Measurements from ENCODE around the gene ZDHHC19.
"Not testable (repeated sequence)": the region's sequence is repeated elsewhere in the genome, so short reads cannot be mapped to it uniquely, and the experiment has no call there.

ZDHHC19 gene

GRCh38 chr3:196166741-196167140, 44.5 kb downstream of the ZDHHC19 start (continued):
- TF ChIP-seq ZSCAN16 (tag by site-specific recombination; IDR thresholded peaks at IDR 0.05) (no peak), PRDM1 (tag by site-specific recombination; IDR thresholded peaks at IDR 0.05) (no peak)
- TF ChIP-seq, protein P1, sequence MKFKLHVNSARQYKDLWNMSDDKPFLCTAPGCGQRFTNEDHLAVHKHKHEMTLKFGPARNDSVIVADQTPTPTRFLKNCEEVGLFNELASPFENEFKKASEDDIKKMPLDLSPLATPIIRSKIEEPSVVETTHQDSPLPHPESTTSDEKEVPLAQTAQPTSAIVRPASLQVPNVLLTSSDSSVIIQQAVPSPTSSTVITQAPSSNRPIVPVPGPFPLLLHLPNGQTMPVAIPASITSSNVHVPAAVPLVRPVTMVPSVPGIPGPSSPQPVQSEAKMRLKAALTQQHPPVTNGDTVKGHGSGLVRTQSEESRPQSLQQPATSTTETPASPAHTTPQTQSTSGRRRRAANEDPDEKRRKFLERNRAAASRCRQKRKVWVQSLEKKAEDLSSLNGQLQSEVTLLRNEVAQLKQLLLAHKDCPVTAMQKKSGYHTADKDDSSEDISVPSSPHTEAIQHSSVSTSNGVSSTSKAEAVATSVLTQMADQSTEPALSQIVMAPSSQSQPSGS (tag by site-specific recombination; IDR thresholded peaks at IDR 0.05; ENCODE audit: low read depth): no peak

DNA sequence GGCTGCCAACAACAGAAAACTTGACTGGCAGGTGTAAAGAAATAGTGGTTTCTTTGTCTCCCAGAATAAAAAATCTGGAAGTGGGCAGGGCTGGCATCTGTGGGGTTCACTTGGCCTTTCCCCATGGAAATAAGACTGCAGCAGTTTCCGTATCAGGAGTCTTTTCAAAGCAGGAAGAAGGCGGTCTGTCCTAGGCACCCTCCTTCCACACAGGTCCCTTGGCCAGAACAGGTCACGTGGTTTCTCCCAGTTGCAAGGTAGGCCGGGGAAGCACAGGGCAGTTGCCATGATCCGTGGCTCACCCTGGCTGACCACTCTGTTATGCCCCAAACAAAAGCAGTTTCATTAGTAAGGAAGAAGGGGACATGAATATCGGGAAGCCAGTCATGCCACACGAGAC, 45.4 kb downstream of the ZDHHC19 start:
- TF ChIP-seq BCL6B (tag by site-specific recombination; IDR thresholded peaks at IDR 0.05) (no peak), ZBTB20 (tag by site-specific recombination; IDR thresholded peaks at IDR 0.05) (no peak), ZIC2 (tag by site-specific recombination; IDR thresholded peaks at IDR 0.05) (no peak), ZNF791 (tag by site-specific recombination; IDR thresholded peaks at IDR 0.05) (no peak), ZNF10 (tag by site-specific recombination; IDR thresholded peaks at IDR 0.05) (no peak), ZNF18 (tag by site-specific recombination; IDR thresholded peaks at IDR 0.05) (no peak), ZNF747 (tag by site-specific recombination; IDR thresholded peaks at IDR 0.05) (no peak), ZNF549 (tag by site-specific recombination; IDR thresholded peaks at IDR 0.05) (no peak)
- Histone ChIP-seq H3K36me3 (ENCODE audit: control insufficient read depth in 2 of 2, insufficient read depth in 1 of 2, low read length in 2 of 2) (no peaks in the 10 kb centered on the region), H3K4me1 (ENCODE audit: control insufficient read depth, insufficient read depth, low read length) (no peaks in the 10 kb centered on the region; the same call in 1 of the 2 replicates), H3K27ac (ENCODE audit: extremely low read depth, low read depth, low read length) (no peak overlapping the region), H3K4me3 (ENCODE audit: low read depth, low read length) (no peak overlapping the region), H3K9me3 (ENCODE audit: control insufficient read depth, insufficient read depth, low read depth, low read length) (no peaks in the 10 kb centered on the region)
- ChIA-PET CTCF (interaction anchor here (1.2 kb wide), 1 partner anchor 30 kb away, joined by 3 read pairs; no protein-coding TSS in a partner anchor), POLR2A (no interaction called here)

DNA sequence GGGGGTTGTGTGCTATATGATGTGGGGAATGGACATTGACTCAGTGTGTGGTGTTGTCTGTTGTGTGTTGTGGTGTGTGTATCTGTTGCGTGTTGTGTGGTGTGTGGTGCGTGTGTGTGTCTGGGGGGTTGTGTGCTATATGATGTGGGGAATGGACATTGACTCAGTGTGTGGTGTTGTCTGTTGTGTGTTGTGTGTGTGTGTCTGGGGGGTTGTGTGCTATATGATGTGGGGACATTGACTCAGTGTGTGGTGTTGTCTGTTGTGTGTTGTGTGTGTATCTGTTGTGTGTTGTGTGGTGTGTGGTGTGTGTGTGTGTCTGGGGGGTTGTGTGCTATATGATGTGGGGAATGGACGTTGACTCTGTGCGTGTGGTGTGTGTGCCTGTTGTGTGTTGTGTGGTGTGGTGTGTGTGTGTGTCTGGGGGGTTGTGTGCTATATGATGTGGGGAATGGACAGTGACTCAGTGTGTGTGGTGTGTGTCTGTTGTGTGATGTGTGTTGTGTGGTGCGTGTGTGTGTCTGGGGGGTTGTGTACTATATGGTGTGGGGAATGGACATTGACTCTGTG, 46.1 kb downstream of the ZDHHC19 start:
- TF ChIP-seq MYNN (tag by site-specific recombination; IDR thresholded peaks at IDR 0.05; ENCODE audit: borderline replicate concordance): 0 out of 2 replicates have a peak, but pooled peaks have one; percentile 17
- H3K27ac ChIP-seq (ENCODE audit: extremely low read depth, low read depth, low read length); H3K36me3 ChIP-seq (ENCODE audit: control insufficient read depth in 2 of 2, insufficient read depth in 1 of 2, low read length in 2 of 2); H3K4me1 ChIP-seq (ENCODE audit: control insufficient read depth, insufficient read depth, low read length); CTCF ChIA-PET; POLR2A ChIA-PET; H3K4me3 ChIP-seq (ENCODE audit: low read depth, low read length); H3K9me3 ChIP-seq (ENCODE audit: control insufficient read depth, insufficient read depth, low read depth, low read length): not testable (repeated sequence)

DNA sequence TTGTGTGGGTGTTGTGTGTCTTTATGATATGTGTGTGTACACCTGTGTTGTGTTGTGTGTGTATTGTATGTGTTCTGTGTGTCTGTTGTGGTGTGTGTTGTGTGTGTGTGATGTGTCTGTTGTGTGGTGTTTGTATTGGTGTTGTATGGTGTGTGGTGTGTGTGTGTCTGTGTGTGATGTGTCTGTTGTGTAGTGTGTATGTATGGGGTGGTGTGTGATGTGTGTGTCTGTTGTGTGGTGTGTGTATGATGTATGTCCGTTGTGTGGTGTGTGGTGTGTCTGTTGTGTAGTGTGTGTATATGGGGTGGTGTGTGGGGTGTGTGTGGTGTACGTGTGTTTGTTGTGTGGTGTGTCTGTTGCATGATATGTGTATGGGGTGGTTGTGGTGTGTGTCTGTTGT, 46.6 kb downstream of the ZDHHC19 start:
- Histone ChIP-seq H3K4me1 (ENCODE audit: control insufficient read depth, insufficient read depth, low read length) (no peaks in the 10 kb centered on the region; the same call in 1 of the 2 replicates), H3K36me3 (ENCODE audit: control insufficient read depth in 2 of 2, insufficient read depth in 1 of 2, low read length in 2 of 2) (no peaks in the 10 kb centered on the region), H3K27ac (ENCODE audit: extremely low read depth, low read depth, low read length) (no peak overlapping the region), H3K4me3 (ENCODE audit: low read depth, low read length) (no peak overlapping the region), H3K9me3 (ENCODE audit: control insufficient read depth, insufficient read depth, low read depth, low read length) (no peaks in the 10 kb centered on the region)
- ChIA-PET POLR2A (no interaction called here), CTCF (no interaction called here)
- TF ChIP-seq ZNF548 (tag by site-specific recombination; IDR thresholded peaks at IDR 0.05): no peak
- TF ChIP-seq ZNF280C (tag by site-specific recombination; IDR thresholded peaks at IDR 0.05): no peak
- TF ChIP-seq, protein P2, sequence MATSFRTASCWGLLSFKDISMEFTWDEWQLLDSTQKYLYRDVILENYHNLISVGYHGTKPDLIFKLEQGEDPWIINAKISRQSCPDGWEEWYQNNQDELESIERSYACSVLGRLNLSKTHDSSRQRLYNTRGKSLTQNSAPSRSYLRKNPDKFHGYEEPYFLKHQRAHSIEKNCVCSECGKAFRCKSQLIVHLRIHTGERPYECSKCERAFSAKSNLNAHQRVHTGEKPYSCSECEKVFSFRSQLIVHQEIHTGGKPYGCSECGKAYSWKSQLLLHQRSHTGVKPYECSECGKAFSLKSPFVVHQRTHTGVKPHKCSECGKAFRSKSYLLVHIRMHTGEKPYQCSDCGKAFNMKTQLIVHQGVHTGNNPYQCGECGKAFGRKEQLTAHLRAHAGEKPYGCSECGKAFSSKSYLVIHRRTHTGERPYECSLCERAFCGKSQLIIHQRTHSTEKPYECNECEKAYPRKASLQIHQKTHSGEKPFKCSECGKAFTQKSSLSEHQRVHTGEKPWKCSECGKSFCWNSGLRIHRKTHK (tag by site-specific recombination; IDR thresholded peaks at IDR 0.05): no peak
- TF ChIP-seq ZNF629 (tag by site-specific recombination; IDR thresholded peaks at IDR 0.05): no peak
- TF ChIP-seq ZNF433 (tag by site-specific recombination; IDR thresholded peaks at IDR 0.05; ENCODE audit: low read depth): no peak
- 0 out of 2 replicates have a peak, but pooled peaks have one; percentile 11 for TF ChIP-seq EGR2 (tag by site-specific recombination; IDR thresholded peaks at IDR 0.05; ENCODE audit: low read depth)
- no peak for TF ChIP-seq ZNF19 (tag by site-specific recombination; IDR thresholded peaks at IDR 0.05; ENCODE audit: low read depth)
- TF ChIP-seq ZNF140 (tag by site-specific recombination; IDR thresholded peaks at IDR 0.05): no peak
- TF ChIP-seq ZNF239 (tag by site-specific recombination; IDR thresholded peaks at IDR 0.05): 0 out of 2 replicates have a peak, but pooled peaks have one; percentile 14
- TF ChIP-seq FEZF1 (tag by site-specific recombination; IDR thresholded peaks at IDR 0.05): no peak
- TF ChIP-seq HOXC10 (CRISPR knock-in tag; IDR thresholded peaks at IDR 0.05): no peak
- no peak for TF ChIP-seq SP2 (tag by site-specific recombination; IDR thresholded peaks at IDR 0.05)

Data from HEK293 (cell line).